Aorta (tissue), 5 donors: ENCODE data around the gene AASDH. TPM values are rescaled to one million over a fixed set of nuclear protein-coding genes. Genes with fewer than 3 reads are reported as not detected.

Experiments
- ATAC-seq: fragments of 200-7000 bp; cut with Tn5 transposase; one replicate; pipeline ENCODE4 v1.9.1; 2022; ENCODE audit warnings: moderate library complexity; ENCODE audit not compliant: low FRiP score
- DNase-seq, 2 donors: peaks; one replicate each; pipeline ENCODE4 v3.0.0-alpha.2; 2020
- H3K27ac ChIP-seq, 2 donors: one replicate each; pipeline ENCODE4 v1.5.1; 2013; ENCODE audit warnings: low read length in 2 of 2, mild to moderate bottlenecking in 2 of 2, moderate library complexity in 2 of 2, control low read depth in 1 of 2, inconsistent platforms in 1 of 2, low read depth in 1 of 2
- H3K27me3 ChIP-seq, 2 donors: one replicate each; pipeline ENCODE4 v1.6.1; 2013; ENCODE audit warnings: control low read depth in 1 of 2, low read length in 1 of 2, mild to moderate bottlenecking in 1 of 2, moderate library complexity in 1 of 2; ENCODE audit not compliant: insufficient read depth in 2 of 2, control insufficient read depth in 1 of 2
- H3K36me3 ChIP-seq, 2 donors: one replicate each; pipeline ENCODE4 v1.6.1; 2013; ENCODE audit warnings: control low read depth in 1 of 2, low read length in 1 of 2, mild to moderate bottlenecking in 1 of 2; ENCODE audit not compliant: insufficient read depth in 2 of 2, control insufficient read depth in 1 of 2
- H3K4me1 ChIP-seq, 2 donors: one replicate each; pipeline ENCODE4 v1.6.1; 2013; ENCODE audit warnings: low read length in 2 of 2, control low read depth in 1 of 2, mild to moderate bottlenecking in 1 of 2, moderate library complexity in 1 of 2; ENCODE audit not compliant: insufficient read depth in 2 of 2, control insufficient read depth in 1 of 2
- H3K4me3 ChIP-seq, 2 donors: one replicate each; pipeline ENCODE4 v1.5.1; 2013; ENCODE audit warnings: low read length in 2 of 2, control low read depth in 1 of 2, mild to moderate bottlenecking in 1 of 2
- H3K9me3 ChIP-seq: one replicate; pipeline ENCODE4 v1.6.1; 2013; ENCODE audit warnings: mild to moderate bottlenecking, low read length; ENCODE audit not compliant: control insufficient read depth
- WGBS, 2 donors: extraction: QIAGEN DNeasy Blood & Tissue Kit; methylation state at CpG; one replicate each; pipeline ENCODE4 v1.1.7; 2013; 5-methylcytosine and 5-hydroxymethylcytosine counted together
- intact Hi-C, 2 donors: fragments of 100-400 bp; cut with DNase I; formaldehyde crosslinking; loops; one replicate each; pipeline versions ENCODE4 v1.14.2 to v1.15.0; 2022
- polyA plus RNA-seq, 2 donors: library from polyadenylated mRNA; stranded (reverse); fragments of 200-250 nt; gene quantifications; one replicate each; pipeline ENCODE4 v1.2.3, GENCODE V29; 2013
- total RNA-seq, 2 donors: library from RNA; stranded (reverse); fragmentation: NEBNext Ultra II Directional; extraction: Animal tissue kit (Norgen Biotek cat#: 25700); gene quantifications; one replicate each; pipeline ENCODE4 v1.2.1, GENCODE V29; 2021
- donor health status: healthy with polysubstance abuse.
- donor health status: Bipolar disorder and iron deficiency.
- donor health status: DM: no; HTN: no; CAD: no.
- donor health status: DM: no; HTN: no; CAD: no.
- donor health status: DM: yes; HTN: yes; CAD: no.

Gene AASDH
- total and polyA plus RNA-seq, 4 donors: 3.6 to 12.2 (median 6.6) TPM

GRCh38 chr4:56305390-56305789 lies 81.9 kb downstream of the AASDH start:
- 52 to 75% methylated on average over 1 of the region's 1 CpG for WGBS, 2 donors
- H3K4me3 ChIP-seq: no peak overlapping the region
- no peaks in the 10 kb centered on the region for H3K36me3 ChIP-seq
- no peaks in the 10 kb centered on the region for H3K4me1 ChIP-seq
- ATAC-seq (no peak), DNase-seq (no peak)
- no peaks in the 10 kb centered on the region for H3K9me3 ChIP-seq
- no peaks in the 10 kb centered on the region for H3K27me3 ChIP-seq
- intact Hi-C loops: loop anchor here in 1 of 2 donors (10.0 kb wide), 1 partner anchor 361 kb away; the partner anchor contains the start of gene CEP135
- peak overlapping the region in 1 of 2 donors; percentile 43 for H3K27ac ChIP-seq

- Histone ChIP-seq H3K9me3 (no peaks in the 10 kb centered on the region), H3K4me1 (no peaks in the 10 kb centered on the region), H3K27ac (no peak overlapping the region), H3K36me3 (no peaks in the 10 kb centered on the region), H3K27me3 (no peaks in the 10 kb centered on the region), H3K4me3 (no peak overlapping the region)
- DNase-seq: no peak
- no peak for ATAC-seq
- intact Hi-C loops: loop anchor here (5.0 to 10.0 kb wide), 2 partner anchors 357 to 359 kb away; partner anchors contain the start of gene CEP135 (in 2 of the 2)
- WGBS, 2 donors: 91 to 93% methylated on average over 2 of the region's 2 CpGs
Measured at GRCh38 chr4:56303921-56304320, 83.4 kb downstream of the AASDH start.

- no peaks in the 10 kb centered on the region for H3K4me1 ChIP-seq
- H3K9me3 ChIP-seq: no peaks in the 10 kb centered on the region
- no peak overlapping the region for H3K27ac ChIP-seq
- H3K4me3 ChIP-seq: no peak overlapping the region
- 39 to 42% methylated on average over 3 of the region's 3 CpGs for WGBS, 2 donors
- DNase-seq (no peak), ATAC-seq (no peak)
- no peaks in the 10 kb centered on the region for H3K36me3 ChIP-seq
- intact Hi-C loops: loop anchor here (5.0 to 10.0 kb wide), 2 partner anchors 355 to 358 kb away; partner anchors contain the start of gene CEP135 (in 2 of the 2)
- no peaks in the 10 kb centered on the region for H3K27me3 ChIP-seq
Measured at GRCh38 chr4:56302760-56303159, 84.5 kb downstream of the AASDH start.

- DNase-seq: no peak
- 76 to 79% methylated on average over 8 of the region's 8 CpGs for WGBS, 2 donors
- Histone ChIP-seq H3K9me3 (no peaks in the 10 kb centered on the region), H3K4me1 (no peaks in the 10 kb centered on the region), H3K27ac (no peak overlapping the region), H3K4me3 (no peak overlapping the region), H3K27me3 (no peaks in the 10 kb centered on the region), H3K36me3 (no peaks in the 10 kb centered on the region)
- intact Hi-C loops: loop anchor here (5.0 to 10.0 kb wide), 2 partner anchors 355 to 357 kb away; partner anchors contain the start of gene CEP135 (in 2 of the 2)
- ATAC-seq: no peak
Measured at GRCh38 chr4:56301997-56302496, 85.2 kb downstream of the AASDH start.

- Histone ChIP-seq H3K4me3 (no peak overlapping the region), H3K27me3 (no peaks in the 10 kb centered on the region), H3K27ac (no peak overlapping the region), H3K36me3 (no peaks in the 10 kb centered on the region), H3K4me1 (no peaks in the 10 kb centered on the region), H3K9me3 (no peaks in the 10 kb centered on the region)
- peak; percentile 87 for ATAC-seq
- intact Hi-C loops: loop anchor here (5.0 to 10.0 kb wide), 2 partner anchors 354 to 357 kb away; partner anchors contain the start of gene CEP135 (in 2 of the 2)
- 11 to 12% methylated on average over 10 of the region's 10 CpGs for WGBS, 2 donors
- peak in 1 of 2 donors; percentile 73 for DNase-seq
Measured at GRCh38 chr4:56301181-56301996, 85.9 kb downstream of the AASDH start.

- no peaks in the 10 kb centered on the region for H3K36me3 ChIP-seq
- peaks cover 0 to 2% of the 10 kb centered on the region in 2 donors for H3K4me1 ChIP-seq
- intact Hi-C loops: no loop called here
- 74 to 80% methylated on average over 3 of the region's 3 CpGs for WGBS, 2 donors
- H3K27me3 ChIP-seq: no peaks in the 10 kb centered on the region
- H3K27ac ChIP-seq: no peak overlapping the region
- DNase-seq (no peak), ATAC-seq (no peak)
- H3K9me3 ChIP-seq: peaks cover 1% of the 10 kb centered on the region
- no peak overlapping the region for H3K4me3 ChIP-seq
Measured at GRCh38 chr4:56298236-56298635, 89.1 kb downstream of the AASDH start.

- Histone ChIP-seq H3K4me3 (no peak overlapping the region), H3K9me3 (peaks cover 1% of the 10 kb centered on the region), H3K27me3 (no peaks in the 10 kb centered on the region), H3K27ac (no peak overlapping the region), H3K4me1 (peaks cover 0 to 2% of the 10 kb centered on the region in 2 donors), H3K36me3 (no peaks in the 10 kb centered on the region)
- intact Hi-C loops: no loop called here
- no peak for ATAC-seq
- DNase-seq: no peak
- WGBS, 2 donors: 60 to 87% methylated on average over 2 of the region's 2 CpGs
Measured at GRCh38 chr4:56297776-56298175, 89.5 kb downstream of the AASDH start.

GRCh38 chr4:56296526-56296925 lies 90.8 kb downstream of the AASDH start:
- Histone ChIP-seq H3K36me3 (no peaks in the 10 kb centered on the region), H3K4me1 (peaks cover 0 to 2% of the 10 kb centered on the region in 2 donors), H3K9me3 (peaks cover 1% of the 10 kb centered on the region), H3K27me3 (no peaks in the 10 kb centered on the region), H3K4me3 (no peak overlapping the region), H3K27ac (no peak overlapping the region)
- intact Hi-C loops: no loop called here
- ATAC-seq (no peak), DNase-seq (no peak)
- WGBS, 2 donors: 46 to 56% methylated on average over 3 of the region's 3 CpGs

- intact Hi-C loops: no loop called here
- H3K27me3 ChIP-seq: no peaks in the 10 kb centered on the region
- DNase-seq (no peak), ATAC-seq (no peak)
- no peak overlapping the region for H3K4me3 ChIP-seq
- peaks cover 0 to 4% of the 10 kb centered on the region in 2 donors for H3K4me1 ChIP-seq
- peaks cover 1% of the 10 kb centered on the region for H3K9me3 ChIP-seq
- H3K36me3 ChIP-seq: no peaks in the 10 kb centered on the region
- H3K27ac ChIP-seq: no peak overlapping the region
Measured at GRCh38 chr4:56293121-56293520, 94.2 kb downstream of the AASDH start.
